Neutrophil (primary cell): Measurements from ENCODE around the gene LYSMD2.

ENCODE experiments used
- H3K27ac ChIP-seq: fragments of 200-600 bp; sonication (generic); 2 replicates; pipeline ENCODE4 v1.5.1; 2016; ENCODE audit warnings: mild to moderate bottlenecking, moderate library complexity
- H3K27me3 ChIP-seq: fragments of 200-600 bp; sonication (generic); 2 replicates; pipeline ENCODE4 v1.6.0; 2016; ENCODE audit warnings: mild to moderate bottlenecking
- H3K36me3 ChIP-seq: fragments of 200-600 bp; sonication (generic); 2 replicates; pipeline ENCODE4 v1.5.1; 2017
- H3K4me1 ChIP-seq, 2 experiments: fragments of 200-600 bp in 1 of 2; sonication (generic) in 1 of 2; 1 replicate in 1 of 2; 2 replicates in 1 of 2; pipeline versions ENCODE4 v1.5.1 to v1.6.1; 2013 to 2016; ENCODE audit warnings: low read depth in 1 of 2, low read length in 1 of 2, mild to moderate bottlenecking in 1 of 2, moderate library complexity in 1 of 2; ENCODE audit not compliant: control insufficient read depth in 1 of 2, insufficient read depth in 1 of 2
- H3K4me3 ChIP-seq, 2 experiments: fragments of 200-600 bp in 1 of 2; sonication (generic) in 1 of 2; 1 replicate in 1 of 2; 2 replicates in 1 of 2; pipeline ENCODE4 v1.5.1; 2013 to 2016; ENCODE audit warnings: low read depth in 1 of 2, low read length in 1 of 2, mild to moderate bottlenecking in 1 of 2, moderate library complexity in 1 of 2
- H3K9me3 ChIP-seq: fragments of 200-600 bp; sonication (generic); 2 replicates; pipeline ENCODE4 v1.5.1; 2016
- CTCF ChIP-seq: fragments of 200-600 bp; sonication (generic); IDR thresholded peaks from 2 replicates; pipeline ENCODE4 v1.5.1; 2016; ENCODE audit warnings: antibody characterized with exemption

The LYSMD2 gene

GRCh38 chr15:51699373-51699772, 38.1 kb downstream of the LYSMD2 start:
- no peak for TF ChIP-seq CTCF
- peaks cover 43% of the 10 kb centered on the region for H3K27me3 ChIP-seq
- no peak overlapping the region for H3K4me3 ChIP-seq
- no peaks in the 10 kb centered on the region for H3K4me1 ChIP-seq
- no peaks in the 10 kb centered on the region for H3K9me3 ChIP-seq
- H3K27ac ChIP-seq, result no peak overlapping the region
- H3K36me3 ChIP-seq, result no peaks in the 10 kb centered on the region

- Histone ChIP-seq H3K9me3 (no peaks in the 10 kb centered on the region), H3K36me3 (no peaks in the 10 kb centered on the region), H3K4me3 (no peak overlapping the region), H3K4me1 (no peaks in the 10 kb centered on the region), H3K27ac (no peak overlapping the region), H3K27me3 (peaks cover 58% of the 10 kb centered on the region)
- TF ChIP-seq CTCF, result no peak
These were observed 40.3 kb downstream of the LYSMD2 start for GRCh38 chr15:51697163-51697562.

- H3K36me3 ChIP-seq, result no peaks in the 10 kb centered on the region
- H3K4me3 ChIP-seq, result no peak overlapping the region
- no peaks in the 10 kb centered on the region for H3K4me1 ChIP-seq
- H3K27ac ChIP-seq, result no peak overlapping the region
- peaks cover 59% of the 10 kb centered on the region for H3K27me3 ChIP-seq
- TF ChIP-seq CTCF, result no peak
- H3K9me3 ChIP-seq, result no peaks in the 10 kb centered on the region
These were observed 40.9 kb downstream of the LYSMD2 start for GRCh38 chr15:51696566-51696965.

GRCh38 chr15:51692154-51692553, 45.3 kb downstream of the LYSMD2 start:
- no peaks in the 10 kb centered on the region for H3K36me3 ChIP-seq
- TF ChIP-seq CTCF, result no peak
- no peaks in the 10 kb centered on the region for H3K9me3 ChIP-seq
- no peak overlapping the region for H3K4me3 ChIP-seq
- H3K4me1 ChIP-seq, result no peaks in the 10 kb centered on the region
- no peak overlapping the region for H3K27ac ChIP-seq
- peaks cover 57% of the 10 kb centered on the region for H3K27me3 ChIP-seq

GRCh38 chr15:51688863-51689262, 48.6 kb downstream of the LYSMD2 start:
- Histone ChIP-seq H3K4me3 (no peak overlapping the region), H3K4me1 (no peaks in the 10 kb centered on the region), H3K27ac (no peak overlapping the region), H3K9me3 (no peaks in the 10 kb centered on the region), H3K27me3 (peaks cover 83% of the 10 kb centered on the region), H3K36me3 (no peaks in the 10 kb centered on the region)
- TF ChIP-seq CTCF, result no peak

- Histone ChIP-seq H3K27ac (no peak overlapping the region), H3K36me3 (no peaks in the 10 kb centered on the region), H3K4me3 (no peak overlapping the region), H3K9me3 (no peaks in the 10 kb centered on the region), H3K4me1 (no peaks in the 10 kb centered on the region), H3K27me3 (peaks cover 83% of the 10 kb centered on the region)
- no peak for TF ChIP-seq CTCF
These were observed 49.9 kb downstream of the LYSMD2 start for GRCh38 chr15:51687565-51687964.
